Adrenal gland (tissue), 12 donors: ENCODE results near the gene ASPG. TPM values are rescaled to one million over a fixed set of nuclear protein-coding genes. Genes with fewer than 3 reads are reported as not detected.

Experiments
- DNase-seq, 7 donors: peaks; one replicate each; pipeline ENCODE4 v3.0.0-alpha.2; 2019 to 2020
- H3K27ac ChIP-seq, 5 donors: fragments of 200-600 bp; sonication (generic) in 4 of 5; 1 replicate in 3 of 5; 2 replicates in 2 of 5; pipeline versions ENCODE4 v1.5.1 to v1.8.0; 2016 to 2020; ENCODE audit warnings: mild to moderate bottlenecking in 1 of 5
- H3K27me3 ChIP-seq: fragments of 200-600 bp; 2 replicates; pipeline ENCODE4 v1.8.0; 2021
- H3K36me3 ChIP-seq, 2 donors: fragments of 200-600 bp; replicated peaks in 1 of 2; 1 replicate in 1 of 2; 2 replicates in 1 of 2; pipeline versions ENCODE4 v1.5.1 to v1.8.0; 2018 to 2022
- H3K4me1 ChIP-seq, 2 donors: fragments of 200-600 bp; replicated peaks in 1 of 2; 1 replicate in 1 of 2; 2 replicates in 1 of 2; pipeline versions ENCODE4 v1.5.1 to v1.8.0; 2018 to 2021
- H3K4me3 ChIP-seq, 4 donors: fragments of 200-600 bp; sonication (generic) in 3 of 4; one replicate each; pipeline ENCODE4 v1.5.1; 2016 to 2018
- H3K9me3 ChIP-seq, 3 donors: fragments of 200-600 bp; sonication (generic) in 1 of 3; replicated peaks in 1 of 3; 1 replicate in 2 of 3; 2 replicates in 1 of 3; pipeline versions ENCODE4 v1.5.1 to v1.8.0; 2016 to 2021
- POLR2A ChIP-seq, 2 donors: fragments of 450-650 bp; IDR thresholded peaks; one replicate each; pipeline ENCODE4 v1.6.1; 2017; ENCODE audit warnings: antibody characterized with exemption in 2 of 2, mild to moderate bottlenecking in 2 of 2, moderate library complexity in 1 of 2
- WGBS, 4 donors: extraction: QIAGEN DNeasy Blood & Tissue Kit in 2 of 4; methylation state at CpG; one replicate each; pipeline versions ENCODE4 v1.1.5 to v1.1.7; 2013 to 2017; 5-methylcytosine and 5-hydroxymethylcytosine counted together
- intact Hi-C, 2 donors: fragments of 100-400 bp; cut with DNase I; formaldehyde crosslinking; loops; one replicate each; pipeline versions ENCODE4 v1.14.1 to v1.15.0; 2022 to 2023
- polyA plus RNA-seq, 3 donors: library from polyadenylated mRNA; stranded (reverse); fragments of 200-250 nt in 2 of 3; fragments of 350-450 nt in 1 of 3; fragmentation: Illumina TruSeq in 1 of 3; extraction: RNeasy Lipid Tissue Mini Kit (QIAGEN cat#74804) in 1 of 3; gene quantifications; one replicate each; pipeline ENCODE4 v1.2.3, GENCODE V29; 2013 to 2014
- total RNA-seq, 9 donors: library from RNA; depleted of rRNA in 4 of 9; stranded (reverse); fragments of >200 nt in 4 of 9; fragments of 120-200 nt in 1 of 9; fragmentation: NEBNext Ultra II Directional in 1 of 9; extraction: Animal tissue kit (Norgen Biotek cat#: 25700) in 1 of 9; gene quantifications; one replicate each; pipeline versions ENCODE4 v1.1.0 to v1.2.4, GENCODE V29; 2013 to 2023
- TF ChIP-seq, protein P1 (sequence below), 6 experiments: fragments of 450-650 bp in 4 of 6; fragments of 200-600 bp in 2 of 6; sonication (generic) in 1 of 6; IDR thresholded peaks; 1 replicate in 5 of 6; 2 replicates in 1 of 6; pipeline versions ENCODE4 v1.5.1 to v1.8.0; 2016 to 2021; ENCODE audit warnings: antibody characterized with exemption in 6 of 6, mild to moderate bottlenecking in 2 of 6, moderate library complexity in 1 of 6
- donor health status: healthy with polysubstance abuse.
- donor health status: Bipolar disorder and iron deficiency.
- donor health status: DM: yes; HTN: yes; CAD: no.
- donor health status: DM: no; HTN: no; CAD: no.
- donor health status: DM: no; HTN: no; CAD: no.
- donor health status: DM: yes; HTN: yes; CAD: no.

Gene ASPG
- total and polyA plus RNA-seq, 12 donors, result 0.07 to 9.1 (median 3.3) TPM

DNA sequence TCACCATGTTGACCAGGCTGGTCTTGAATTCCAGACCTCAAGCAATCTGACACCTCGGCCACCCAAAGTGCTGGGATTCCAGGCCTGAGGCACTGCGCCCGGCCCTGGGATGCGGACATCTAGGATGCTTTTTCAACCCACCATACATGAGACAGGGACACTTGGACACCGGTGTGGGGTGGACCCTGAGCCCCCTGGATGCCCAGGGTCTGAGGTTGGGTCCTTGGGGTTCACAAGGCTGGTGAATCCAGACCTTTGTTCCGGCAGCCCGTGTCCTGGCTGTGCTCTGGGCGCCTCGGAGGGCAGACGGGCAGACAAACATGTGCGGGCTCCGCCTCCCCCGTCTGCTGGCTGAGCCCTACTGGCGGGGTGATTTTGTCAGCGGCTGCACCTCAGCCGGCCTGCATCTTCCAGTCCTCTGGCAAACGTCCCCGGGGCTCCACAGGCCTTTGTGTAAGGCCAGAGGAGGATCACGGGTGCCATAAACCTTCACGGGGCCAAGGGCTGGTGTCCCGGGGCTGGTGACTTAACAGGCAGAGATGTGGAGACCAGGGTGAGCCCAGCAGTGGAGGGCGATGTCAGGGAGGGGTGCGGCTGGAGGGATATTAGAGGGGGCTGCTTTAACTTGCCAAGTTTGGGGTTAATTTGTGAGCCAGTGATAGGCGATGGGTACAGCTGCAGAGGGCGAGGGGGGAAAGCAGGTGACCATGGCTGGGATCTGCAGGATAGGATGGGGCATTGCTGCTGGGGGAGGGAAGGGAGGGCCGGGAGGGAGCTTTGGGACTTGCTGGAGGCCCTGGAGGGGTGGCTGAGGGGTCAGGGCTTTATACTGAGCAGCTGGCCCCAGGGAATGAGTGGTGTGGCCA, 5.8 kb downstream of the ASPG start:
- Histone ChIP-seq H3K4me3 (no peak overlapping the region), H3K27ac (no peak overlapping the region), H3K36me3 (no peaks in the 10 kb centered on the region), H3K4me1 (no peaks in the 10 kb centered on the region), H3K27me3 (peaks cover 9% of the 10 kb centered on the region), H3K9me3 (no peaks in the 10 kb centered on the region)
- intact Hi-C loops, result no loop called here
- no peak for DNase-seq
- no peak for TF ChIP-seq POLR2A (IDR thresholded peaks at IDR 0.05)
- TF ChIP-seq, protein P1, sequence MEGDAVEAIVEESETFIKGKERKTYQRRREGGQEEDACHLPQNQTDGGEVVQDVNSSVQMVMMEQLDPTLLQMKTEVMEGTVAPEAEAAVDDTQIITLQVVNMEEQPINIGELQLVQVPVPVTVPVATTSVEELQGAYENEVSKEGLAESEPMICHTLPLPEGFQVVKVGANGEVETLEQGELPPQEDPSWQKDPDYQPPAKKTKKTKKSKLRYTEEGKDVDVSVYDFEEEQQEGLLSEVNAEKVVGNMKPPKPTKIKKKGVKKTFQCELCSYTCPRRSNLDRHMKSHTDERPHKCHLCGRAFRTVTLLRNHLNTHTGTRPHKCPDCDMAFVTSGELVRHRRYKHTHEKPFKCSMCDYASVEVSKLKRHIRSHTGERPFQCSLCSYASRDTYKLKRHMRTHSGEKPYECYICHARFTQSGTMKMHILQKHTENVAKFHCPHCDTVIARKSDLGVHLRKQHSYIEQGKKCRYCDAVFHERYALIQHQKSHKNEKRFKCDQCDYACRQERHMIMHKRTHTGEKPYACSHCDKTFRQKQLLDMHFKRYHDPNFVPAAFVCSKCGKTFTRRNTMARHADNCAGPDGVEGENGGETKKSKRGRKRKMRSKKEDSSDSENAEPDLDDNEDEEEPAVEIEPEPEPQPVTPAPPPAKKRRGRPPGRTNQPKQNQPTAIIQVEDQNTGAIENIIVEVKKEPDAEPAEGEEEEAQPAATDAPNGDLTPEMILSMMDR (IDR thresholded peaks at IDR 0.05), result no peak
- WGBS, 4 donors, result 57 to 78% (median 71%) methylated on average over 10 to 26 of the region's 26 CpGs

GRCh38 chr14:104091927-104092771, 6.6 kb downstream of the ASPG start:
- H3K36me3 ChIP-seq, result no peaks in the 10 kb centered on the region
- DNase-seq, result no peak
- peaks cover 9% of the 10 kb centered on the region for H3K27me3 ChIP-seq
- no peaks in the 10 kb centered on the region for H3K4me1 ChIP-seq
- no peaks in the 10 kb centered on the region for H3K9me3 ChIP-seq
- H3K27ac ChIP-seq, result no peak overlapping the region
- 80 to 88% (median 86%) methylated on average over 12 to 23 of the region's 23 CpGs for WGBS, 4 donors
- H3K4me3 ChIP-seq, result no peak overlapping the region
- TF ChIP-seq, protein P1 (IDR thresholded peaks at IDR 0.05), result no peak
- TF ChIP-seq POLR2A (IDR thresholded peaks at IDR 0.05), result no peak
- intact Hi-C loops, result no loop called here

- WGBS, 4 donors, result 40 to 80% (median 75%) methylated on average over 1 to 11 of the region's 11 CpGs
- no peaks in the 10 kb centered on the region for H3K9me3 ChIP-seq
- no peak overlapping the region for H3K4me3 ChIP-seq
- peaks cover 9% of the 10 kb centered on the region for H3K27me3 ChIP-seq
- DNase-seq, result no peak
- no peaks in the 10 kb centered on the region for H3K4me1 ChIP-seq
- H3K27ac ChIP-seq, result no peak overlapping the region
- intact Hi-C loops, result no loop called here
- TF ChIP-seq, protein P1 (IDR thresholded peaks at IDR 0.05), result no peak
- no peak for TF ChIP-seq POLR2A (IDR thresholded peaks at IDR 0.05)
- H3K36me3 ChIP-seq, result no peaks in the 10 kb centered on the region
Observed at GRCh38 chr14:104092931-104093365, 7.4 kb downstream of the ASPG start.

DNA sequence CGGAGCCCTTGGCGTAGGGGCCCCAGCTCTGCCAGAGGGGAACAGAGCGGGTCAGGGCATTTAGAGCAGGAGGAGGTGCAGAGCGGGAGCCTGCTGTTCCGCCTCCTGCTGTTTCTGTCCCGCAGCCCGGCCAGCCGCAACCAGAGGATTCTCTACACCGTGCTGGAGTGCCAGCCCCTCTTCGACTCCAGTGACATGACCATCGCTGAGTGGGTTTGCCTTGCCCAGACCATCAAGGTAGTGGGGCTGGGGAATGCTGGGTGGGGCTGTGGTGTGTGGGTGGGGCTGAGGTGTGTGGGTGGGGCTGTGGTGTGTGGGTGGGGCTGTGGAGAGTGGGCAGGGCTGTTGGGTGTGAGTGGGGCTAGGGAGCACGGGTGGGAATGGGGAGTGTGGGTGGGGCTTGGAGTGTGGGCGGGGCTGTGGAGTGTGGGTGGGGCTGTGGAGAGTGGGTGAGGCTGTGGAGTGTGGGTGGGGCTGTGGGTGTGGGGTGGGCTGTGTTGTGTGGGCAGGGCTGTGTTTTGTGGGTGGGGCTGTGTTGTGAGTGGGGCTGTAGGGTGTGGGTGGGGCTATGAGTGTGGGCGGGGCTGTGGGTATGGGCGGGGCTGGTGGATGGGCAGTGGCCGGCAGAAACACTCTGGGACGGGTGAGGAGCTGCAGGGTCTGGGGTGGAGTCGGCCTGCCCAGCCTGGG, 8.0 kb downstream of the ASPG start:
- H3K27me3 ChIP-seq, result peaks cover 9% of the 10 kb centered on the region
- intact Hi-C loops, result no loop called here
- WGBS, 4 donors, result 13 to 65% (median 59%) methylated on average over 3 to 18 of the region's 18 CpGs
- TF ChIP-seq, protein P1 (IDR thresholded peaks at IDR 0.05), result no peak
- TF ChIP-seq POLR2A (IDR thresholded peaks at IDR 0.05), result no peak
- no peak for DNase-seq
- no peaks in the 10 kb centered on the region for H3K4me1 ChIP-seq
- no peaks in the 10 kb centered on the region for H3K36me3 ChIP-seq
- no peak overlapping the region for H3K27ac ChIP-seq
- H3K9me3 ChIP-seq, result no peaks in the 10 kb centered on the region
- no peak overlapping the region for H3K4me3 ChIP-seq
